A673 (cell line): Measurements from ENCODE around the gene ZFYVE28. TPM values are rescaled to one million over a fixed set of nuclear protein-coding genes. Genes with fewer than 3 reads are reported as not detected.

ENCODE experiments used
- BruUV-seq: library from RNA; stranded (reverse); fragments of 400-500 nt; replicated peaks from 2 replicates; lab custom pipeline; 2021; lab: Mats Ljungman, UMichigan
- CTCF ChIA-PET: fragments of 300-600 bp; sonication (Branson Sonifier 250); formaldehyde crosslinking; loops from one replicate; lab custom pipeline; 2022; ENCODE audit warnings: antibody characterized with exemption; lab: Charles Lee
- POLR2A ChIA-PET: fragments of 300-600 bp; sonication (Branson Sonifier 250); formaldehyde crosslinking; loops from one replicate; lab custom pipeline; 2022; ENCODE audit warnings: antibody characterized with exemption; ENCODE audit not compliant: low non-redundant PET; lab: Charles Lee
- DNase-seq: peaks from one replicate; pipeline ENCODE4 v3.0.0-alpha.2; 2015; ENCODE audit warnings: low spot score
- H3K27ac ChIP-seq: fragments of 200-600 bp; sonication (generic); 2 replicates; pipeline ENCODE4 v1.5.1; 2016; ENCODE audit warnings: mixed run types, low read depth, mild to moderate bottlenecking, mixed read lengths, antibody characterized with exemption, low read length; ENCODE audit not compliant: poor library complexity, severe bottlenecking
- H3K27me3 ChIP-seq: fragments of 200-600 bp; sonication (generic); replicated peaks from 2 replicates; pipeline ENCODE4 v1.6.1; 2017; ENCODE audit warnings: mixed run types, low read depth, mild to moderate bottlenecking, mixed read lengths, antibody characterized with exemption, low read length; ENCODE audit not compliant: insufficient read depth, poor library complexity
- H3K36me3 ChIP-seq: fragments of 200-600 bp; sonication (generic); 2 replicates; pipeline ENCODE4 v1.6.1; 2016; ENCODE audit warnings: mixed run types, mild to moderate bottlenecking, mixed read lengths, antibody characterized with exemption, low read length; ENCODE audit not compliant: insufficient read depth, poor library complexity, severe bottlenecking
- H3K4me1 ChIP-seq: fragments of 200-600 bp; sonication (generic); 2 replicates; pipeline ENCODE4 v1.6.1; 2017; ENCODE audit warnings: mixed run types, mild to moderate bottlenecking, mixed read lengths, antibody characterized with exemption, low read length; ENCODE audit not compliant: insufficient read depth, poor library complexity, severe bottlenecking
- H3K4me3 ChIP-seq: fragments of 200-600 bp; sonication (generic); 2 replicates; pipeline ENCODE4 v1.5.1; 2016; ENCODE audit warnings: low read depth, mixed run types, mild to moderate bottlenecking, mixed read lengths, low read length; ENCODE audit not compliant: poor library complexity, severe bottlenecking
- H3K9me3 ChIP-seq: fragments of 200-600 bp; sonication (generic); 2 replicates; pipeline ENCODE4 v1.6.1; 2016; ENCODE audit warnings: mixed run types, low read depth, mild to moderate bottlenecking, mixed read lengths, antibody characterized with exemption, low read length; ENCODE audit not compliant: poor library complexity, severe bottlenecking
- EZH2 ChIP-seq: fragments of 200-600 bp; sonication (generic); IDR thresholded peaks from 2 replicates; pipeline ENCODE4 v1.6.1; 2017; ENCODE audit warnings: borderline replicate concordance, low read depth, mild to moderate bottlenecking, mixed read lengths, antibody characterized with exemption, low read length; ENCODE audit not compliant: poor library complexity, severe bottlenecking
- intact Hi-C: fragments of 100-400 bp; cut with micrococcal nuclease; formaldehyde crosslinking; loops from one replicate; pipeline ENCODE4 v1.10.0; 2022; ENCODE audit not compliant: unreplicated experiment
- total RNA-seq: library from RNA; stranded (reverse); gene quantifications from 2 replicates; pipeline ENCODE4 v1.2.3, GENCODE V29; 2021
- TF ChIP-seq, protein P1 (sequence below): fragments of 300-800, 200-600 bp; sonication (generic); conservative IDR thresholded peaks from 2 replicates; pipeline ENCODE4 v1.5.1; 2017; ENCODE audit warnings: low read depth, mild to moderate bottlenecking, antibody characterized with exemption, low read length, moderate library complexity, mixed read lengths

Gene ZFYVE28
- total RNA-seq, 1 experiment from 2014 or later, result 8.6 TPM

GRCh38 chr4:2273221-2273620 is 145.2 kb downstream of the ZFYVE28 start:
- H3K4me3 ChIP-seq, result no peak overlapping the region
- DNase-seq, result no peak
- H3K27ac ChIP-seq, result no peak overlapping the region
- H3K36me3 ChIP-seq, result no peaks in the 10 kb centered on the region
- no peaks in the 10 kb centered on the region for H3K27me3 ChIP-seq
- ChIA-PET CTCF (no interaction called here), POLR2A (no interaction called here)
- no TSS peak for BruUV-seq
- intact Hi-C loops, result no loop called here
- no peaks in the 10 kb centered on the region for H3K9me3 ChIP-seq
- no peaks in the 10 kb centered on the region for H3K4me1 ChIP-seq
- TF ChIP-seq EZH2, result no peak
- TF ChIP-seq, protein P1, sequence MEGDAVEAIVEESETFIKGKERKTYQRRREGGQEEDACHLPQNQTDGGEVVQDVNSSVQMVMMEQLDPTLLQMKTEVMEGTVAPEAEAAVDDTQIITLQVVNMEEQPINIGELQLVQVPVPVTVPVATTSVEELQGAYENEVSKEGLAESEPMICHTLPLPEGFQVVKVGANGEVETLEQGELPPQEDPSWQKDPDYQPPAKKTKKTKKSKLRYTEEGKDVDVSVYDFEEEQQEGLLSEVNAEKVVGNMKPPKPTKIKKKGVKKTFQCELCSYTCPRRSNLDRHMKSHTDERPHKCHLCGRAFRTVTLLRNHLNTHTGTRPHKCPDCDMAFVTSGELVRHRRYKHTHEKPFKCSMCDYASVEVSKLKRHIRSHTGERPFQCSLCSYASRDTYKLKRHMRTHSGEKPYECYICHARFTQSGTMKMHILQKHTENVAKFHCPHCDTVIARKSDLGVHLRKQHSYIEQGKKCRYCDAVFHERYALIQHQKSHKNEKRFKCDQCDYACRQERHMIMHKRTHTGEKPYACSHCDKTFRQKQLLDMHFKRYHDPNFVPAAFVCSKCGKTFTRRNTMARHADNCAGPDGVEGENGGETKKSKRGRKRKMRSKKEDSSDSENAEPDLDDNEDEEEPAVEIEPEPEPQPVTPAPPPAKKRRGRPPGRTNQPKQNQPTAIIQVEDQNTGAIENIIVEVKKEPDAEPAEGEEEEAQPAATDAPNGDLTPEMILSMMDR, result no peak

- CTCF ChIA-PET, result no interaction called here
- H3K27me3 ChIP-seq, result no peaks in the 10 kb centered on the region
Measured at GRCh38 chr4:2272828-2273120, 145.7 kb downstream of the ZFYVE28 start.

GRCh38 chr4:2272026-2272827 is 146.2 kb downstream of the ZFYVE28 start:
- Histone ChIP-seq H3K4me1 (no peaks in the 10 kb centered on the region), H3K4me3 (no peak overlapping the region), H3K9me3 (no peaks in the 10 kb centered on the region), H3K27me3 (no peaks in the 10 kb centered on the region), H3K36me3 (no peaks in the 10 kb centered on the region), H3K27ac (no peak overlapping the region)
- TF ChIP-seq, protein P1, result no peak
- no peak for TF ChIP-seq EZH2
- intact Hi-C loops, result no loop called here
- POLR2A ChIA-PET, result no interaction called here
- no peak for DNase-seq
- BruUV-seq, result no TSS peak
- CTCF ChIA-PET, result no interaction called here

More at GRCh38 chr4:2272828-2273120, 145.7 kb downstream of the ZFYVE28 start:
- TF ChIP-seq EZH2, result no peak
- TF ChIP-seq, protein P1, result no peak
- intact Hi-C loops, result no loop called here
- H3K36me3 ChIP-seq, result no peaks in the 10 kb centered on the region
- BruUV-seq, result no TSS peak
- no peak for DNase-seq
- POLR2A ChIA-PET, result no interaction called here
- no peaks in the 10 kb centered on the region for H3K9me3 ChIP-seq
- no peak overlapping the region for H3K4me3 ChIP-seq
- no peak overlapping the region for H3K27ac ChIP-seq
- H3K4me1 ChIP-seq, result no peaks in the 10 kb centered on the region
